Peyer's patch (tissue), 4 donors: ENCODE measurements around the gene CLC.

Experiments used
- POLR2A ChIP-seq, 2 donors: fragments of 450-650 bp; IDR thresholded peaks; one replicate each; pipeline ENCODE4 v1.5.1; 2017; ENCODE audit warnings: antibody characterized with exemption in 2 of 2, mild to moderate bottlenecking in 2 of 2, moderate library complexity in 2 of 2
- TF ChIP-seq, protein P1 (sequence below), 6 experiments: fragments of 450-650 bp in 4 of 6; fragments of 200-600 bp in 2 of 6; sonication (generic) in 1 of 6; IDR thresholded peaks; one replicate each; pipeline ENCODE4 v1.5.1; 2017 to 2019; ENCODE audit warnings: antibody characterized with exemption in 6 of 6, mild to moderate bottlenecking in 3 of 6, moderate library complexity in 1 of 6

DNA sequence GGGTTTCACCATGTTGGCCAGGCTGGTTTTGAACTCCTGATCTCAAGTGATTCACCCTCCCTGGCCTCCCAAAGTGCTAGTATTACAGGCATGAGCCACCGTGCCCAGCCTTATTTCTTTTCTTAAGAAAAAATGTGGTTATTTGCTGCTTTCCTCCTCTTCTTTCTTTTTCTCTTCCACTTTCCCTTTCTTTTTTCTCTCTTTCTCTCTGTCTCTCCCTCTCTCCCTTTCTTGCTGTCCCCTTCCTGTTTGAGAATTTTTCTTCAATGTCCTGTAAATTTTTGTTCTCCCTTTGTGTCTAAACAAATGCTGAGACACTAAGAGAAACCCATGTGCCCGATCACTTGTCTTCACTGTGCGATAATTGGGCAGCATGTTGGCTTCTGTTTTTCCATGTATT is 43.1 kb upstream of the CLC start:
- TF ChIP-seq, protein P1, sequence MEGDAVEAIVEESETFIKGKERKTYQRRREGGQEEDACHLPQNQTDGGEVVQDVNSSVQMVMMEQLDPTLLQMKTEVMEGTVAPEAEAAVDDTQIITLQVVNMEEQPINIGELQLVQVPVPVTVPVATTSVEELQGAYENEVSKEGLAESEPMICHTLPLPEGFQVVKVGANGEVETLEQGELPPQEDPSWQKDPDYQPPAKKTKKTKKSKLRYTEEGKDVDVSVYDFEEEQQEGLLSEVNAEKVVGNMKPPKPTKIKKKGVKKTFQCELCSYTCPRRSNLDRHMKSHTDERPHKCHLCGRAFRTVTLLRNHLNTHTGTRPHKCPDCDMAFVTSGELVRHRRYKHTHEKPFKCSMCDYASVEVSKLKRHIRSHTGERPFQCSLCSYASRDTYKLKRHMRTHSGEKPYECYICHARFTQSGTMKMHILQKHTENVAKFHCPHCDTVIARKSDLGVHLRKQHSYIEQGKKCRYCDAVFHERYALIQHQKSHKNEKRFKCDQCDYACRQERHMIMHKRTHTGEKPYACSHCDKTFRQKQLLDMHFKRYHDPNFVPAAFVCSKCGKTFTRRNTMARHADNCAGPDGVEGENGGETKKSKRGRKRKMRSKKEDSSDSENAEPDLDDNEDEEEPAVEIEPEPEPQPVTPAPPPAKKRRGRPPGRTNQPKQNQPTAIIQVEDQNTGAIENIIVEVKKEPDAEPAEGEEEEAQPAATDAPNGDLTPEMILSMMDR (IDR thresholded peaks at IDR 0.05): no peak
- no peak for TF ChIP-seq POLR2A (IDR thresholded peaks at IDR 0.05)
